Ammon's horn (tissue), 1 donor: Measurements from ENCODE around the gene RBP2.
"Not testable (repeated sequence)": the region's sequence is repeated elsewhere in the genome, so short reads cannot be mapped to it uniquely, and the experiment has no call there.

Experiments
- DNase-seq: peaks from one replicate; pipeline ENCODE4 v3.0.0-alpha.2; 2016; ENCODE audit warnings: low spot score

RBP2 gene

GRCh38 chr3:139441656-139442055, 34.7 kb downstream of the RBP2 start:
- no peak for DNase-seq

- no peak for DNase-seq
Observed at GRCh38 chr3:139440639-139441556, 35.4 kb downstream of the RBP2 start.

- DNase-seq, result no peak
Observed at GRCh38 chr3:139439278-139439677, 37.0 kb downstream of the RBP2 start.

DNA sequence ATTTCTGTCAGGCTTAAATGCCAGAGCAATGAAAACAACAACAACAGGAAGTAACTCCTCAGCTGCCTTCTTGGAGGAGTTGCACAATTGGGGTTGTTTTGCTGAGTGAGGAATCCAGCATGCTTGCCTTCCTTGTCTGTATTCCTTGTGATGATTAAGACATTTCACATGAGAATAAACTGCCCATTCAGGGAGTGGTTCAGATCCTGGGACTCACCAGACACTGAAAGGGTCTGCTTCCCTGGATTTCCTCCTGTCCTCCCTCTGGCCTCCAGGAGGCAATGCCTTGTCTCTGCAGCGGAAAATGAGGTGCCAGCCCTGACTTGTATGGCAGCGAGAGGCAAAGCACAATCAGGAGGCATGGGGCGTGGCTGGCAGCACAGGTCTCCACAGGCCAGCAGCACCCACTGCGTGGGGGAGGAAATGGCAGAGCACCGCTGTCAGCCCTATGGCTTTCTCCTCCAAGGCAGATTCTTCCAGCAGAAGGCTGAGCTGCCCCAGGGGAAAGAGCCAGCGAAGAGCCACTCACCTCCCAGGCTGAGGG, 41.5 kb downstream of the RBP2 start:
- DNase-seq, result no peak

DNA sequence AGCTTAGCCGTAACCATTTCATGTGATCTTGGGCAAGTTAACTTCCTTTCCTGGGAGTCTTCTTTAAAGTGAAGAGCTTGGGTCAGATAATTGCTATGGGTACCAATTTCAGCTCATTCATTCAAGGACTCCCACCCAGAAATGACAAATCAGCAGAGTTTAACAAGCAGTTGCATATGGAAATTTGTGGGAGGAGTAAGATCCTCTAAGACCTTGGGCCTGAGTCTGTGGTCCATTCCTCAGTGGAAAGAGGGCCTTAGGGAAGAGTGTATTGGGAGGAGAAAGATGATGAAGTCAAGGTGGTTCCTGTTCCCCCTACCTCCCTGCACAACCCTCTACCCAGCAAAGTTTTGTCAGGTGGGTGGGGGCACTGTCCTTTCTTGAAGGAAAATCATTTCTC, 42.1 kb downstream of the RBP2 start:
- no peak for DNase-seq

DNA sequence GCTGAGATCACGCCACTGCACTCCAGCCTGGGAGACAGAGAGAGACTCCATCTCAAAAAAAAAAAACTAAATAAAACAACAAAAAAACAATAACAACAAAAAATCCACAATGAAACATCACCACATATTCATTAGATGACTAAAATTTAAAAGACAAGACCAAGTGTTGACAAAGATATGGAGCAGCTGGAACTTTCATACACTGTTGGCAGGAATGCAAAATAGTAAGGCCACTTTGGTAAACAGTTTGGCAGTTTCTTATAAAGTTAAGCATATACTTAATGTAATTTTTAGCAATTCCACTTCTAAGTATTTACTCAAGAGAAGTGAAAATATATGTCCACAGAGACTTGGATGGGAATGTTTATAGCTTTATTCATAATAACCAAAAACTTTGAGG, 43.2 kb downstream of the RBP2 start:
- DNase-seq, result no peak

DNA sequence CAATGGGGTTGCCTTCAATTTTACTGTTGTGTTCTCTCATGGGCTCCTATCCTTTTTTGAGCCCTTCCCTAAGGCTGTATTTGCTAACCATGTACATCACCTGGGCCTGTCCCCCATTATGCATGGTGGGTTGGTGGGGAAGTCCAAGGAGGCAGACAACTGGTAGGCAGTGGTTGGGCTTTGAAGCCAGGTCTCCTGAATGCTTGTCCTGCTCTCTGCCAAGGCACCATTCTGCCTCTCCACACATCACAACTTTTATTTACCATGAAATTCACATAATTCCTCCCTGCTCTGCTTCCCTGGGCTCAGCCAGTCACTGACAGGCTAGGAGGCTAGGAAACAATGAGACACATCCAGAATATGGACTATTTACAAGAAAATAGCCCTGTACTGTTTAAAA, 45.8 kb downstream of the RBP2 start:
- DNase-seq, result no peak

GRCh38 chr3:139427283-139428060, 48.8 kb downstream of the RBP2 start:
- peak; percentile 83 for DNase-seq

- DNase-seq, result no peak
Observed at GRCh38 chr3:139425745-139426400, 50.4 kb downstream of the RBP2 start.

- DNase-seq, result no peak
Observed at GRCh38 chr3:139423232-139423631, 53.1 kb downstream of the RBP2 start.

GRCh38 chr3:139421460-139421859, 54.9 kb downstream of the RBP2 start:
- no peak for DNase-seq

GRCh38 chr3:139421040-139421439, 55.3 kb downstream of the RBP2 start:
- no peak for DNase-seq

- no peak for DNase-seq
Observed at GRCh38 chr3:139418144-139418543, 58.2 kb downstream of the RBP2 start.

DNA sequence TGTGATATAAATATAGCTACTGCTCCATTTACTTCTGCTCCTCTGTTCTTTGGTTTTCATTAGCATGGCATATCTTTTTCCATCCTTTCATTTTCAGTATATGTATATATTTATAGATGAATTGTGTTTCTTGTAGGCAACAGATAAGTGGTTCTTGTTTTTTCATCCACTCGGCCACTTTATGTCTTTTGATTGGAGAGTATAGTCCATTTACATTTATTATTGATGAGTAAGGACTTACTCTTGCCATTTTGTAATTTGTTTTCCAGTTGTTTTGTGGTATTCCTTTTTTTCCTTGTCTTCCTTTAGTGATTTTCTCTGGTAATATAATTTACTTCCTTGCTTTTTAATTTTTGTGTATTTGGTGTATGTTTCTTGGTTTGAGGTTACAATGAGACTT, 60.0 kb downstream of the RBP2 start:
- DNase-seq, result no peak

- DNase-seq, result no peak
Observed at GRCh38 chr3:139414608-139415224, 61.6 kb downstream of the RBP2 start.

- DNase-seq, result not testable (repeated sequence)
Observed at GRCh38 chr3:139412891-139413290, 63.4 kb downstream of the RBP2 start.
